ENCODE data around the gene DOK7. TPM values are rescaled to one million over a fixed set of nuclear protein-coding genes. Genes with fewer than 3 reads are reported as not detected.

The DOK7 gene
- total RNA-seq, 2 experiments from 2014 or later: not detected

GRCh38 chr4:3465698-3466671, 2.9 kb downstream of the DOK7 start:
- Histone ChIP-seq H3K27me3 (ENCODE audit: control insufficient read depth in 1 of 2, insufficient read depth in 2 of 2, low read length in 2 of 2) (peaks cover 14 to 29% of the 10 kb centered on the region in 2 experiments), H3K9me3 (ENCODE audit: control insufficient read depth in 1 of 2, insufficient read depth in 1 of 2, low read length in 2 of 2) (peaks cover 0 to 26% of the 10 kb centered on the region in 2 experiments), H3K4me3 (ENCODE audit: low read length) (no peak overlapping the region), H3K4me1 (ENCODE audit: insufficient read depth, low read length) (peaks cover 4% of the 10 kb centered on the region), H3K36me3 (ENCODE audit: insufficient read depth, low read length) (no peaks in the 10 kb centered on the region), H3K27ac (ENCODE audit: low read depth in 1 of 2, low read length in 2 of 2) (no peak overlapping the region)
- no peak for ATAC-seq (ENCODE audit: poor library complexity)
- CTCF ChIA-PET: interaction anchor here (0.6 kb wide), 1 partner anchor 385 kb away, joined by 3 read pairs; no protein-coding TSS in a partner anchor
- DNase-seq: no peak
- POLR2A ChIA-PET: no interaction called here
- Mint-ChIP-seq H3K36me3 (ENCODE audit: low read depth) (no peaks in the 10 kb centered on the region), H3K27me3 (peaks cover 24% of the 10 kb centered on the region), H3K4me1 (ENCODE audit: low read depth) (no peaks in the 10 kb centered on the region), H3K9me3 (no peaks in the 10 kb centered on the region), H3K4me3 (no peak overlapping the region), H3K27ac (no peak overlapping the region)
- TF ChIP-seq CTCF (IDR thresholded peaks at IDR 0.05): no peak
- intact Hi-C loops (cut with DNase I, micrococcal nuclease): no loop called here

DNA sequence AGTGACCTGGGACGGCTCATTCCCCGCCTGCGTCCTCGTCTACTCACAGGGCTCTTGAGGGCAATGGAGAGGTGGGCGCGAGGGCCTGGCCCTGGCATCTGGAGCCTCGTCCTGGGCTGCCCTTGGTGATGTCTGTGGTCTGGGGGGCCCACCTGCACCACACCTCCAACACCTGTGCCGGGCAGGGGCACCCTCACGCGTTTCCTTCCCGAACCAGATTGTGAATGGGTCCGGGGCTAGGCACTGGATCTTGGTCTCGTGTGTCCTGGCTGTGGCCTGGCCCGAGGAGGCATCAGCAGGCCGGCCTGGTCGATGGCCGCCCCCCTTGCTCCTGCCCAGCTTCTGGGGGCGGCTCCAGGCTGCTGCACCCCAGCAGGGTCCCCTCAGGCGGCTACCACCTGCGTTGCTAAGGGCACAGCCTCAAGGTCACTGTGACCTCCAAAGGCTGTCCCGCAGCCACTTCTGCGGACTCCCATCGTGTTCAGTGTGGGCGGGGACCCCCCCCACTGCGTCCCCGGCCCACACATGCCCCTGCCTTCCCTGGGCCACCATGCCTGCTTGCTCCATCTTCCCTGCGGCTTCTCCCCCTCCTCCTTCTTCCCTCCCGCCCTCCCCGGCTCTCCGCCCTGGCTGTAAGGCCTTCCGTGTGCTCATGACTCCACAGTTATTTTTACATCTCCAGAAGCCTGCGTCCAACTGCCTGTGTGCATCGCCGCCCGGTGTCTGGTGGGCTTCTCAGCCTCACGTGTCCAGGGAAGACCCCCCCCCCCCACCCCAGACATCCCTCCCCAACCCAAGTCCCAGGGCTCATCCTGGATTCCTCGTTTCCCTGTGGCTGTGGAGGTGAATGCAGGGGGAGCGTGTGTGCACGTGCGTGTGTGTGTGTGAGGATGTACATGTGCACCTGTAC, 3.8 kb downstream of the DOK7 start:
- H3K4me3 ChIP-seq (ENCODE audit: low read length): no peak overlapping the region
- H3K36me3 Mint-ChIP-seq (ENCODE audit: low read depth): no peaks in the 10 kb centered on the region

More for the DNA sequence above, 3.8 kb downstream of the DOK7 start:
- TF ChIP-seq CTCF (IDR thresholded peaks at IDR 0.05): no peak
- no peaks in the 10 kb centered on the region for H3K36me3 ChIP-seq (ENCODE audit: insufficient read depth, low read length)
- Mint-ChIP-seq H3K4me3 (no peak overlapping the region), H3K4me1 (ENCODE audit: low read depth) (no peaks in the 10 kb centered on the region), H3K27ac (no peak overlapping the region), H3K27me3 (peaks cover 23% of the 10 kb centered on the region), H3K9me3 (no peaks in the 10 kb centered on the region)
- CTCF ChIA-PET: interaction anchor here (0.6 kb wide), 1 partner anchor 386 kb away, joined by 3 read pairs; no protein-coding TSS in a partner anchor
- H3K27me3 ChIP-seq (ENCODE audit: control insufficient read depth in 1 of 2, insufficient read depth in 2 of 2, low read length in 2 of 2): peaks cover 14 to 27% of the 10 kb centered on the region in 2 experiments
- POLR2A ChIA-PET: no interaction called here
- H3K9me3 ChIP-seq (ENCODE audit: control insufficient read depth in 1 of 2, insufficient read depth in 1 of 2, low read length in 2 of 2): peaks cover 0 to 21% of the 10 kb centered on the region in 2 experiments
- intact Hi-C loops (cut with DNase I, micrococcal nuclease): no loop called here
- H3K27ac ChIP-seq (ENCODE audit: low read depth in 1 of 2, low read length in 2 of 2): no peak overlapping the region
- ATAC-seq (ENCODE audit: poor library complexity): no peak
- DNase-seq: no peak
- H3K4me1 ChIP-seq (ENCODE audit: insufficient read depth, low read length): peaks cover 4% of the 10 kb centered on the region

Measured in CD4-positive, alpha-beta T cell (primary cell).